Panc1 (cell line): ENCODE measurements around the gene EREG.

Experiments
- CTCF ChIP-seq: fragments of 450-650 bp; IDR thresholded peaks from 2 replicates; pipeline ENCODE4 v1.5.1; 2017; ENCODE audit warnings: mild to moderate bottlenecking
- POLR2AphosphoS5 ChIP-seq: IDR thresholded peaks from 2 replicates; pipeline ENCODE4 v1.6.1; 2012; ENCODE audit warnings: mild to moderate bottlenecking, low read depth, low read length, moderate library complexity
- REST ChIP-seq, 2 experiments: IDR thresholded peaks; 2 replicates each; pipeline ENCODE4 v1.6.1; 2011 to 2012; ENCODE audit warnings: low read depth in 2 of 2, control low read depth in 1 of 2, low read length in 1 of 2, mild to moderate bottlenecking in 1 of 2, moderate library complexity in 1 of 2; ENCODE audit not compliant: insufficient read depth in 1 of 2
- TCF7L2 ChIP-seq: IDR thresholded peaks from 2 replicates; pipeline ENCODE4 v1.6.1; 2011; ENCODE audit warnings: mild to moderate bottlenecking, low read depth, low read length, inconsistent platforms

GRCh38 chr4:74390677-74391076 is 25.7 kb downstream of the EREG start:
- TF ChIP-seq CTCF (no peak), TCF7L2 (no peak), POLR2AphosphoS5 (no peak), REST (IDR thresholded peaks at IDR 0.05; ENCODE audit: insufficient read depth in 1 of 2, low read depth in 2 of 2, low read length in 1 of 2) (no peak)
